GM18861 (cell line): ENCODE data around the gene WNK2.

ENCODE experiments used
- ATAC-seq: cut with Tn5 transposase; IDR thresholded peaks from one replicate; pipeline ENCODE4 v1.9.1; 2021; ENCODE audit not compliant: unreplicated experiment

WNK2 gene

DNA sequence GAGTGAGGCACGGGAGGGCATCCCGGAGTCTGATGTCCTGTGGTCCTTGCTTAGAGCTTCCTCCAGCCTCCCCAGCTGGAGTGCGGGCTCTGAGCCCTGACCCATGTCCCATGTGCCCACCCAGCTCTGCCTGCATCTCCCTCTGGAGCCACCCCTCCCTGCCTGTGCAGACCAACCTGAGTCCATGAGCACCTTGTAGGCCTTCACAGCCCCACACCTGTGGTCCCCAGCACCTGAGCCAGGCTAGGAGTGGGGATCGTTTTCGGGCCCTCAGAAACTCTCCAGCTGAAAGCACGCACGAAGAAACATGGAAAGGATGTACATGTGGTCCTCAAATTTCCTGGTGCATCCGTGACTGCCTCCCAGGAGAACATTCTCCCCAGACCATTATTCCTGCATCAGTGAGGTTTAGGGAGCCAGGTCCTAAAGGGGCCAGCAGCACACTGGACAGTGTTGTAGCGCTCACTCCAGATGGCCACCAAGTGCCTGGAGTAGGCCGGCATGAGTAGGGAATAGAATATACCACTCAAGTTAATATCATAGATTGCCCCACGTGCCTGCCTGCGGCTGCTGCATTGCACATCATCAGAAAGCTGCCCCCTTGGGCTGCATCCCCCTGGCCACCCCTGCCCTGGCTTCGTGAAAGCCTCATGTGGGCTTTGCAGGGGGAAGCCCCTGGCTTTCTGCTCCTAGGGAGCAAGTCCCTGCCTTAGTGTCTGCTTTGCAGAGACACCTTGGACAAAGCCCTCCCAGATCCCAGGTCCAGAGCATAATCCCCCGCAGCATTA is 80.6 kb downstream of the WNK2 start:
- ATAC-seq: no peak

DNA sequence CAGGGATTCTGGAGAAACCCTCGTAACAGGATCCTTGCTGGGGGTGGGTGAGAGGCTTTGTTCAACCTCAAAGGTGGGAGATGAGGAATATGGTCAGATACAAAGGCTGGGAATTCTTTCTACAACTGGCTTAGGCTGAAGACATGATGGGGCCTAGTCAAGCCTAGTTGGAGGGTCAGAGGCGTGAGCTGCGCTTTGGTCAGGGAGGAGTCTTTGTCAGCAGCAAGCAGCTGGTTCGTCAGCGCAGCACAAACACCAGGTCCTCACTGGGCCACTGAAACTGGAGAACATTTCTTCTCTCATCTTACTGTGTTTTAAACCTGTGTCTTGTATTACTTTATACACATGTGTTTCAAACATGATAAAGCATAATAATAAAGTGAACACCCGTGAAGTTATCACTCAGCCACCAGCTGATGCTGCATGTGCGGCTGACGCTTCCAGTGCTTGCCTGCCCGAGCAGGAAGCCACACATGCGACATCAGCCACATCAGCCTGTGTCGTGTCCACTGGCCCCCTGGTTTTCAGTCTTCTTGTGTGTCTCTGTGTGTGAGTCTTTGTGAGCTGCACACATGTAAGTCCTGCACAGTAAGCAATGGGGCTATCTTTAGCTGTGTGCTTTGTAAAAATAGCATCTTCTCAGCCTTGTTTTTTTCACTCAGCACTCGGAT is 81.5 kb downstream of the WNK2 start:
- ATAC-seq: no peak

DNA sequence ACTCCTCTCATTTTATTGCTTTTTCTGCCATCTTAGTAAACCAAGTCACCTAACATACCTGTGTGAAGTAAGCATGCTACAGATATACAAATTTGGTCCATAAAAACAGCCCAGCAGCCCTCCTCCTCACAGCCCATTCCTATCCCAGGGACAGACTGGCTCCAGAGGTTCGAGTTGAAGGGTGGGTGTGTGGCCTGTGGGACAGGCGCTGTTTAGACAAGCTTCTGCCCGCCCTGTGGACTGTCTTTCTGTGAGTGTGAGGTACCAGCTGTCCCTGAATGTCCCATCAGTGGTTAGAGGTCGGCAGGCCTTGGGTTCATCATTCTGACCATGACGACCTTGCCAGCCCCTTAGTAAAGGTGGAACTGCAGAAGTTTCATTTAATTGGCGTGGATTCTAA is 82.0 kb downstream of the WNK2 start:
- no peak for ATAC-seq

DNA sequence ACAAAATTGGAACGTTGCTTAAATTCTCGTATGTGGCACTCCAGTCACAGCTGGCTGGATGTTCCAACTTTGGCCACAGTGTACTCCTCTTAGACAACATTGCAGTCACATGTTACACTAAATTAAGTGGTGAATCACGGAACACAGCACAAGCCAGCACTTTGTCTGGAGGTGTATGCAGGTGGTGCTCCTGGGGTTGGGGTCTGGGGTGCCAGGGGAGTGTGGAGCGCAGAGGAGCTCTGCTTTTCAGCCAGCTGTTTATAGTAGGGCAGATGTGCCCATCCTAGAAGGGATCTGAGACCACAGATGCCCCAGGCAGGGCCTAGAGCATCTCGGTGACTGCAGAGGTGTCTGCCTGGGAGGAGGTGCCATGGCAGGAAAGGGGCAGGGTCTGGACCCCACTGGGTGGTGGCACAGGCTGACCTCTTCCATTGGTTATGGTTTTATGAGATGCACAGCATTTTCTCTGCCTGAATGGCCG is 82.6 kb downstream of the WNK2 start:
- no peak for ATAC-seq

DNA sequence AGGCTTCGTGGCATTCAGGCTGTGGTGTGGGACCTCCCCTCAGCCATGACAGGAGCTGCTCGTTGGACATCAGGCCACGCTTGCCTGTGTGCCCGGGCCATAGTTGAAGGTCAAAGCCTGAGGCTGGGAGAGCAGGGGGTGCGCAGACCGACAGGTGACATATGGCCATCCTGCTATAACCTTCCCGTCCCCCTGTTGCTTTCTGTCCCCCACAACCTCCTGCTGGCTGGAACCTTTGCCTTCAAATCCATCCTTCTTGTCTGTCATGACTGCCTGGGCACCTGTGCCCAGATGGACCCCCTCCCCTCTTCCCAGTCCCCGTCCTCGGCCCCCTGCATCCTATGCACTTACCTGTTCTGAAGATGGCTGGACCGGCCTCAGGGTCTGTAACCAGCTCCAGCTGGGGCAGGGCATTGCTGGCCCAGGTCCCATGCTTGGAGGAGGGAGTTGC is 83.2 kb downstream of the WNK2 start:
- ATAC-seq: no peak

DNA sequence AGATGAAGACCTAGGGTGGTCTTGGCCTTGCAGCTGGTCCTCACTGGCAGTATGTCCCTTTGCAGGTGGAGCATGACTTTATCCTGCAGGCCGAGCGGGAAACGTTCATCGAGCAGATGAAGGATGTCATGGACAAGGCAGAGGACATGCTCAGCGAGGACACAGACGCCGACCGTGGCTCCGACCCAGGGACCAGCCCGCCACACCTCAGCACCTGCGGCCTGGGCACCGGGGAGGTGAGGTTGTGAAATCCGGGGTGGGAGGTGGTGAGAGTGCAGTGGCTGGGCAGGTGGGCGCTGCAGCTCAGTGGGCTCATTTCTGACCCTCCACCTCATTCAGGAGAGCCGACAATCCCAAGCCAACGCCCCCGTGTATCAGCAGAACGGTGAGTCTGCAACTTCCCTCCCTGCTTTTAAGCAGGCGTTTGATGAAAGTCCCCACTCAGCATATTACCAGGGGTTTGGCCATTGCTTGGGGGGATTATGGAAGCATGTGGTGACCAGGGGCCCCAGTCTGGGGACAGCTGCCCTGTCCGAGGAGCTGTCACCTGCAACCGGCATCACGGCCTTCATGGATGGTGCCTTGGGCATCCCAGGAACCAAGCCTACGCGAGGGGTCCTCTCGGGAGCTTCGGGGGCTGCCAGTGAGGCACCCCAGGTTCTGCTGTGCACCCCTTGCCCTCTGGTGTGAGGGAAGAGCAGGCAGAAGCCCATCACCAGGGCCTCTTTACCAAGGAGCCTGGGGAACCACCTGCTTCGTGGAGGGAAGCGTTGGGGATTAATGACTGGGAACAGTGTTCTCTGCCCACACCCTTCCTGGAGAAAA is 84.0 kb downstream of the WNK2 start:
- no peak for ATAC-seq

DNA sequence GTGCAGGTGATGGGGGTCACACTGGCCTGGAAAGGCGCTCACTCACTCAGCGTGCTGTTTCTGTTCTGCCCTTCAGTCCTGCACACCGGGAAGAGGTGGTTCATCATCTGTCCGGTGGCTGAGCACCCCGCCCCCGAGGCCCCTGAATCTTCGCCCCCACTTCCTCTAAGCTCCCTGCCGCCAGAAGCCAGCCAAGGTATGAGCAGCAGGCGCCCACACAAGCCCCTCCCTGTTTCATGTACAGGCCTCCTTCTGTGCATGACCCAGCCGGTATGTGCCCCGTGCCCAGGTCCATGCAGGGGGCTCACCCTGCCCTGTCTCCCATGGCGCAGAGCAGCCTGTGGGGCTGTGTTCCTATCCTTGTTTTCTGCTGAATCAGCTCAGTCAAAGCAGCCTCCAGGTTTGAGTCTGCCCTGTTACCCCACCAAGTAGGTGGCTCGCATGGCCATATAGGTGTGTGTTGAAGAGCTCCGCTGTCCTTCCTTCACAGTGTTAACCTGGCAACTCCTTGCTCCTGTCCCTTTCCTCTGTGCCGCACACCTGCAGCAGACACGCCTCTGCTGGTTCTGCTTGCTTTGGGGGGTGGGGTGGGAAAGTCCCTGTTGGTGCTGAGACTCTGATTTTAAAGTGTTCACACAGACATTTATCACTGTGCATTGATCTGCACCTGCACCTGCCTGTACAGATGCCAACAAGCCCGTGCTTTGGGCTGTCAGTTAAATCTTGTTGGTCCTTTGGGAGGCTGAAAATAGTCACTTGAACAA is 84.8 kb downstream of the WNK2 start:
- no peak for ATAC-seq

DNA sequence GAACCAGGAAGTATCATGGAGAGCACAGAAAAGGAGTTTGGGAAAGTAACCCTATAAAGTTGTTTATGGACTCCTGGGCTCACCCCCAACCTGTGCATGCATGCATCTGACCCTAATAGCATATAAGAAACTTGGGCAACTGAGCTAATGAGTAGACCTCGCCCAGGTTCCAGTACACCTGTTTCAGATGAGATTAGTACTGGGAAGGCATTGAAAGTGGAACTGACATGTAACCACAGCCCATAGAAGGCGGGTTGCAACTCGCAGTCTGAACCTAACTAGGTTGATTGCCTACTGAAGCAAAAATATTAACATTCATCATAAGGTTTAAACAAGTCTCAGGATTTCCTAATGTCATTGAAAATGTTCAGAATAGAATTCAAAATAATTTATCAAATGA is 87.0 kb downstream of the WNK2 start:
- no peak for ATAC-seq

DNA sequence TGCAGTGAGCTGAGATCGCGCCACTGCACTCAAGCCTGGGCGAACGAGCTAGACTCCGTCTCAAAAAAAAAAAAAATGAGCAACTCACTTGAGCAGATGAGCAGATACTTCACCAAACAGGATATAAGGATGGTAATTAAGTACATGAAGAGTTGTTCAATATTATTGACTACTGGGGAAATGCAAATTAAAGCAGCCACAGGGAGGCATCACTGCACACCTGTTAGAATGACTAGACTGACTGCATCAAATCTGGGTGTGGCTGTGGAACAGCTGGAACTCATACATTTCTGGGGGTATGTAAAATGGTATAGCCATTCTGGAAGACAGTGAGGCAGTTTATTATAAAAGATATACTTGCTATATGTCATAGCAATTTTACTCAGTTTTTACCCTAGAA is 93.0 kb downstream of the WNK2 start:
- no peak for ATAC-seq

DNA sequence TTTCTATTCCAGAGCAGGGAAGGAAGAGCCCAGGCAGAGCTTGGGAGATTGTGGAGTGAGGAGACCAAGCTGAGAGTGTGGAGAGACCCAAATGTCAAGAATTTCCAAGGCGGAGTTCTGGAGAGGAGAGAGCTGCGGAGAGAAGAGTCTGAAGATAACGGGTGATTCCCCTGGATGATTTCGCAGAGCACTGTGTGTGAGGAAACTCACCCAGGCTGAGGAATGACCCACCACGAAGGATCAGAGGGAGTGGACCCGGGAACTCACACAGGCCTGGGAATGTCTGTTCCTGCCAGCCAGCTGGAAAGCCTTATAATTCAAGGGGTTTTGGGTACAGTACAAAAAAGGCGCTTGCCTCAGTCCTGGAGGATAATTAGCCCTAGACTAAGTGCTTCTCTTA is 94.2 kb downstream of the WNK2 start:
- no peak for ATAC-seq

DNA sequence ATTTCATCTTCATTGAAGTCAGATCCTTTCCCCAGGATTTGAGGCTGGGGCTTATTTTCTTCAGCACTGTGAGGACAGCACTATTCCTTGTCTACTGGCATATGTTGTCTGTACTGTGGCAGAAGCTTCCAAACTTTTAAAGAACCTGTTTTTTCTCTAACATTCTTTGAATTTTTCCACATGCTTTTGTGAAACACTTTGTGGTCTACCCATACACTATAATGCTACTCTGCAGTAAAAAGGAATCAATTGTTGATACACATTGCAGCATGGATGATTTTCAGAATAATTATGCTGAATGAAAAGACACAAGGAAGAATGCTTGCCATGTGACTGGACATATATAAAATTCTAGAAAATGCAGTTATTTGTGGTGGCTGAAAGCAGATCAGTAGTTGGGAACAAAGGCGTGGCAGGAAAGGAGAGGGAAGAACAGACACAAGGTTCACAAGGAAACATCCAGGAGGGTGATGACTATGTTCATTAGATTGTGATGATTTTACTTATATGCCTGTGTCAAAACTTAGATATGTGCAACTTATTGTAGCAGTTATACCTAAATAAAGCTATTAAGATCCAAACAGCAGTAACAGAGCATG is 96.8 kb downstream of the WNK2 start:
- ATAC-seq: no peak

DNA sequence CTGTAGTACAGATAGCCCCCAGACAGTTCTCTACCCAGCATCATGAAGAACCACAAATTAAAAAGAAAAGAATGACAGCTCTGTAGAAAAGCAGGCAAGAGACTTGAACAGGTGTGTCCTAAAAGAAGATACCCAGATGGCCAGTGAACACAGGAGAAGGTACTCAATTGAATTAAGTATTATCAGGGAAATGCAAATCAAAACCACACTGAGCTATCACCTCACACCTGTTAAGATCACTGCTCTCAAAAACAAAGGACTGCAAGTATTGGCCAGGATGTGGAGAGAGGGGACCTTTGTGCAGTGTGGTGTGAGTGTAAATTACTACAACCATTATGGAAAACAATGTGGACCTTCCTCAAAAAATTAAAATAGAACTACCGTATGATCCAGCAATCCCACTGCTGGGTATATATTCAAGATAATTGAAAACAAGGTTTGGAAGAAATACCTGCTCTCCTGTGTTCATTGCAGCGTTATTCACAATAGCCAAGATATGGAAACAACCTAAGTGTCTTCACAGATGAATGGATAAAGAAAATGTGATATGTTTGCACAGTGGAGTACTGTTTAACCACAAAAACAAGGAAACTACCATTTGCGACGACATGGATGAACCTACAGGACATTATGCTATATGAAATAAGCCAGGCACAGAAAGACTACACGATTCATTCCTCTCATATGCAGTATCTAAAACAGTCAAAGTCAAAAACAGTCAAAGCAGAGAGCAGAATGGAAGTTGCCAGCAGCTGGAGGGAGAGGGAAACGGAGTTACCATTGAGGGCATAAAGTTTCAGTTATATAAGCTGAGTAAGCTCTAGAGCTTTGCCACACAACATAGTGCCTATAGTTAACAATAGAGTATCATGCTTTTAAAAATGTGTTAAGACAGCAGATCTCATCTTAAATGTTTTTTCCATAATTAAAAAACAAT is 102.6 kb downstream of the WNK2 start:
- no peak for ATAC-seq

DNA sequence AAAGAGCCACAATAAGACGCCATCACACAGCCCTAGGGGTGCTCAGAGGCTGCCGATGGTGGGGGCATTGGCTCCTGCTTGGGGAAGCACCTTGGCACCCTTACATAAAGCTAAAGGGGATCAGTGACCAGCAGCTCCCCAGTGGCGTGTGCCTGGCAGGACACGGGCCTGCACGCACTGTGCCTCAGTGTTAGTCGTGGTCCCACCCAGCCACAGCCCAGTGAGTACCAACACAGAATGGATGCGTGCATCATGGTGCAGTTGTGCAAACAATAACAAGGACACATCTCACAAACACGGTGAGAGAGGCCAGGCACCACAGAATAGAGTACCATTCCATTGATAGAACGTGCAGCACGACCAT is 103.2 kb downstream of the WNK2 start:
- ATAC-seq: no peak

DNA sequence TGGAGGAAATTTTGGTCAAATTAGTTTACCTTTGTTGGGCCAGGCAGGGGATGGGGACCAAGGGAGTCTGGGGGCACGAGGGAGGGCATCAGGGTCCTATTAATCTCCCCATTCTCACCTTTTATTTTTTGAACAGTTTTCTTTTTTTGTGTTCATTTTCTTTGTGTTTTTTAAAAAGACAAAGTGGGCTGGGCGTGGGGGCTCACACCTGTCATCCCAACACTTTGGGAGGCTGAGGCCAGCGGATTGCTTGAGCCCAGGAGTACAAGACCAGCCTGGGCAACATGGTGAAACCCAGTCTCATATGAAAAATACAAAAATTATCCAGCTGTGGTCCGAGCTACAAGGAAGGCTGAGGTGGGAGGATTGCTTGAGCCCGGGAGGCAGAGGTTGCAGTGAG is 103.7 kb downstream of the WNK2 start:
- ATAC-seq: no peak

DNA sequence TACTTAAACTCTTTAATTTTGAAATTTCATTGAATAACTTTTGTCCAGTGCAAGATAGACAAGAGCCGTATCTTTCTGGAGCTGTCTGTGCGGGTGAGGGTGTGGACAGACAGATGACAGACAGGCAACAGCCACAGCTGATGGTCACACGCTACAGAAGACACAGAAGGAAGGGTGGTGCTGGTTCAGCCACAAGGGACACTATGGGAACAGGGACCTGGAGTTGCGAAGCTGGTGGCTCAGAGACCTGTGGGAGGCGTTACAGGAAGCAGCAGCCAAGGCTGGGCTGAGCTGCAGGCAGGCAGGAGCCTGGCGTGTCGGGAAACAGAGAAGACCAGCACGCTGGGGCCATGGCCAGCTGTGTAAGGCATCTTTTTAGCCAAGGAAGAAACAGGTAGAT is 104.4 kb downstream of the WNK2 start:
- no peak for ATAC-seq

DNA sequence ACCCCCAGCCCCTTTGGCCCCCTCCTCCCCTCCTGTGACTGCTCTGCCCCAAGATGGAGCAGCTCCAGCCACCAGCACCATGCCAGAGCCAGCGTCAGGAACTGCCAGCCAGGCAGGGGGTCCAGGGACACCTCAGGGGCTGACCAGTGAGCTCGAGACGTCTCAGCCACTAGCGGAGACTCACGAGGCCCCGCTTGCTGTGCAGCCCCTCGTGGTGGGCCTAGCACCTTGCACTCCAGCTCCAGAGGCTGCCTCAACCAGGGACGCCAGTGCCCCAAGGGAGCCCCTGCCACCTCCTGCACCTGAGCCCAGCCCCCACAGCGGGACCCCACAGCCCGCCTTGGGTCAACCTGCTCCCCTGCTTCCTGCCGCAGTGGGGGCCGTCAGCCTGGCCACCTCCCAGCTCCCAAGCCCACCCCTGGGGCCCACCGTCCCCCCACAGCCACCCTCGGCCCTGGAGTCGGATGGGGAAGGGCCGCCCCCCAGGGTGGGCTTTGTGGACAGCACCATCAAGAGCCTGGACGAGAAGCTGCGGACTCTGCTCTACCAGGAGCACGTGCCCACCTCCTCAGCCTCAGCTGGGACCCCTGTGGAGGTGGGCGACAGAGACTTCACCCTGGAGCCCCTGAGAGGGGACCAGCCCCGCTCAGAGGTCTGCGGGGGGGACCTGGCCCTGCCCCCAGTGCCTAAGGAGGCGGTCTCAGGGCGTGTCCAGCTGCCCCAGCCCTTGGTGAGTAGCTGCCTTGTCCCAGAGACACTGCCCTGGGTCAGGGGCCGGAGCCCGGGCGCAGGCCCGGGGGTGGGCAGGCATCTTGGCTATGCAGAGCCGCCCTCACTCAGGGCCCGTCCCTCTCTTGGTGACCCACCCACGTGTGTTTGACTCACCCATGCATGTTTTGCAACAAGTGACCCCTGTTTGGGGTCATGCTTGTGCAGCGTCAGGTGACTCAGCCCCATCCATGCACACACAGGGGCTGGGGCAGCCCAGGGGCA is 105.2 kb downstream of the WNK2 start:
- no peak for ATAC-seq

DNA sequence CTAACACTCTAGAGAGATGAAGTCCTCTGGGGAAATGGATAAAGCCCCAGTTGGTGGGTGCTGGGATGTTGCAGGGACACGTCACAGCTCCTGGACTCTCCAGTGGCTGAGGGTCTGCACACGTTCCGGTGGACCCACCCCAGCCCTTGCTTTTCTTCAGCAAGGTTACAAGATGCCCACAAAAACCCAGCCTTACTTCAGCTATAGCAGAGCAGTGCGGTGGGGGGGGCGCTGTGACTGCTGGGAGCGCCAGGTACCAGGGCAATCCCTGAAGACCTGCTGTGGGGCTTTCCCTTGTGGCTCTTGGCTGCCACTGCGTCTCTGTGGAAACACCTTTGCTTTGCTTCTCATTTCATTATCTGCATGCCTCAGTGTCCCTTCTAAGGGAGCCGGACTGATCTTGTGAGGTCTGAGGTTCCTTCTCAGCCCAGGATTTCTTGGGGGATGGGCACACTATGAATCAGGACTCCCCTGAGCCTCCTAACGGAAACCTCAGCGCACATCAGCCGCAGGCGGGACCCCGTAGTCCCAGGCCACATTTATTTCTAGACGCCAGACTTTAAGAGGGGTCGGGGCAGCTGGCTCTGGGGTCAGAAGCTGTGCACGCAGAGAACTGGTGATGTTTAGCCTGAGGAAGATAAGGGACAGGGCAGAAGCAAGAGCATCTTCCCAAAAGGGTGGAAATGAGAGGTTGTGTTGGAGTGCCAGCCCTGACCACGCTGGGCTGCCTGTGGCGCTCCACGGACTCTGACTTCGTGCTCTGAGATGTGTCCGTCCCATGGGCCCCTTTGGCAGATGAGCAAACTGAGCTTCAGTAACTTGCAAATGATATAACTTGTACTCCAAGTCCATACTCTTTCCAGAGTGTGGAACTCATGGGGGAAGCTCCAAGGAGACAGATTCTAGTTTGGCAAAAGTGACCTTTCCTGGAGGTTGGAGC is 106.8 kb downstream of the WNK2 start:
- ATAC-seq: no peak
